HG03095 (cell line): Measurements from ENCODE around the gene SCARF2.
"Not testable (repeated sequence)": the region's sequence is repeated elsewhere in the genome, so short reads cannot be mapped to it uniquely, and the experiment has no call there.

Experiments used
- ATAC-seq: cut with Tn5 transposase; IDR thresholded peaks from one replicate; pipeline ENCODE4 v1.9.1; 2021; ENCODE audit warnings: moderate library complexity; ENCODE audit not compliant: unreplicated experiment

SCARF2 gene

DNA sequence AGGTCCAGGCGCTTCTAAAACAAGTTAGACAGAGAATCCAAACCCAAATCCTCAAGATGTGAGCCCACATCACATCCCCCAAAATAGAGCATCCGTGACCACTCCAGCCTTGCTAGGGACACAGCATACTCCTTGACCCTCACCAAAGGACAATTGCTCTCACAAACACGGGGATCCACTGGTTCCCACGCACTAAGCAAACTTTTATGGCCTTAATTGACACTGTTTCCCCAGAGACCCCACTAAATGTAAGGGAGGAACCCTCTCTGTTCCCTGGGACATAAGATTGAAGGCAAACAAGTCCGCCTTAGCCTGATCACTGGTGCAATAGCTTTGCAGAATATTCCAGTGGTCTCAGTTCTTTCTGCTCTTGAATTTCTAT lies 23.6 kb downstream of the SCARF2 start:
- ATAC-seq, result no peak

DNA sequence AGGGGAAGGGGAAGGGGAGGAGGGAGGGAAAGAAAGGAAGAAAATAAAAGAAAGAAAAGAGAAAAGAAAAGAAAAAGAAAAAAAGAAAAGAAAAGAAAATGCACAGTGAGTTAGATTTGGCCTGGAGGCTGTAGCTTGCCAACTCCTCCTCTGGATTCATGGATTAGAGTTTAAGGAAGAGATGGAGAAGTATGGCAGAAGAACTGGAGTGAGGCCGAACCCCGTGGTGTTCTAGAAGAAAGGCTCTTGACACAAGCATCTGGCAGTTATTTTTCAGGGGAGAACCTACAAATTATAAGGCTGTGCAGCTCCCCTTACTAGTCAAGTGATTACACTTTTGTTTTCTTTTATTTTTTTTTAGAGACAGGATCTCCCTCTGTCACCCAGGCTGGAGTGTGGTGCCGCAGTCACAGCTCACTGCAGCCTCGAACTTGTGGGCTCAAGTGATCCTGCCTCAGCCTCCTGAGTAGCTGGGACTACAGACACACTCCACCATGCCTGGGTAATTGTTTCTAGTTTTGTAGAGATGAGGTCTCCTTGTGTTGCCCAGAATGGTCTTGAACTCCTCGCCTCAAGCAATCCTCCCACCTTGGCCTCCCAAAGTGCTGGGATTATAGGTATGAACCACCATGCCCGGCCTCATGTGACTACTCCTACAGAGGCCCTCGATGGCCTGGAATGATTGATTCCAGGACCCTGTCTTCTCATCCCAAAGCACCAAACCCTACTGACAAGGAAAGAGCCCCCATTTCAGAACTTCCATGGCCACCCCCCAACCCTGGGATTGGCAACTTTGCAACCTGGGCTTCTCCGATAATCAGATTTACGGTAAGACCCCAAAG lies 24.2 kb downstream of the SCARF2 start:
- ATAC-seq, result no peak

DNA sequence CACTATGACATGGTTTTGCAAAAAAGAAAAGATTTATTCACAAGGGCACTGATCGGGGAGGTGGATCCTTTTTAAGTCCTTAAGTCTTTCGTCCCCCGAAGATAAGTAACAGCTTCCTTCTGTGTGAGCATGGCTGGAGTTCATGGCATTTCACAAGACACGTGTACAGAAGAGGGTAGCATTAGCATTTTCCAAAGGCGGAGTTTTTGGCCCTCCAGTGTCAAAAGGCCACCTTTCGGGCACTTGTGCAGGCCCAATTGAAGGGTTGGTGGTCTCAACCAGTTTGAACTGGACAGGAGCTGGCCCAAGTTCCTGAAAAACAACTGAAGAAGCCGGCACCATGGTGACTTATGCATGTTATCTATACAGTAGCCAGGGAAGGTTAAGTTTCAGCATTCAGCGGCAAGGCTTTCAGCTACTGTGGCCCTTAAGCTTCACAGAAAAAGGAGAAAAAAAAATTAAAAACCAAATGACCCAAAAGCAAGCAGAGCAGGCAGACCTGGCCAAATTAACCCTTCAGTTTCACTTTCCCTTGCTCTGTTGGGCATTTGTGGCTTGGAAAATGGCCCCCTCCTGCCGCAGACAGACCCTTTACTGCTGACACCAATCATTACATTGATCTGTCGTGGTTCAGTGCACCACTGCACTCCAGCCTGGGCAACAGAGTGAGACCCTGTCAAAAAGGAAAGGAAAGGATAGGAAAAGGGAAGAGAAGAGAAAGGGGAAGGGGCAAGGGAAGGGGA lies 25.0 kb downstream of the SCARF2 start:
- ATAC-seq, result no peak

- not testable (repeated sequence) for ATAC-seq
Observed at GRCh38 chr22:20409385-20409784, 28.2 kb downstream of the SCARF2 start.

- ATAC-seq, result no peak
Observed at GRCh38 chr22:20408891-20409290, 28.7 kb downstream of the SCARF2 start.

- no peak for ATAC-seq
Observed at GRCh38 chr22:20407829-20408228, 29.8 kb downstream of the SCARF2 start.

DNA sequence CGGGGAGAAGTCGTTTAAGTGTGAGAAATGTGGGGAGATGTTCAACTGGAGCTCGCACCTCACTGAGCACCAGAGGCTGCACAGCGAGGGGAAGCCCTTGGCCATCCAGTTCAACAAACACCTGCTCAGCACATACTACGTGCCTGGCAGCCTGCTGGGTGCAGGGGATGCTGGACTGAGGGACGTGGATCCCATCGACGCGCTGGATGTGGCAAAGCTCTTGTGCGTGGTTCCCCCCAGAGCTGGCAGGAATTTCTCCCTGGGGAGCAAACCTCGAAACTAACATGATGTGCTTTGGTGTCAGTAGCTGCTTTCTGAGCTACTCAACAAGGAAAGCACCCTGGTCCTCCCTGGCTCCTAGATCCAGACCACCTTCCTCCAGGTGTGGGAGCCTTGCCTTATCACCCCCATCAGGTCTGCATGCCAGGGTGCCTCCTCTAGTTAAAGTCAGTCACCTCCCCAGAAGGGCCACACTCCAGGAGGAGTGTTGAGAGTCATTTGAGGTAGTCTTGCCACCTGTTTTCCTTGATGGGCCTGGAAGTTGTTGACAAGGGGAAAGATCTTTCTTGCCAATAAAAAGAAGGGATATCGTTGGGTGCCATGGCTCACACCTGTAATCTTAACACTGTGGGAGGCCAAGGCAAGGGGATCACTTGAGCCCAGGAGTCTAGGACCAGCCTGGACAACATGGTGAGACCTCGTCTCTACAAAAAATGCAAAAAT lies 30.8 kb downstream of the SCARF2 start:
- no peak for ATAC-seq

DNA sequence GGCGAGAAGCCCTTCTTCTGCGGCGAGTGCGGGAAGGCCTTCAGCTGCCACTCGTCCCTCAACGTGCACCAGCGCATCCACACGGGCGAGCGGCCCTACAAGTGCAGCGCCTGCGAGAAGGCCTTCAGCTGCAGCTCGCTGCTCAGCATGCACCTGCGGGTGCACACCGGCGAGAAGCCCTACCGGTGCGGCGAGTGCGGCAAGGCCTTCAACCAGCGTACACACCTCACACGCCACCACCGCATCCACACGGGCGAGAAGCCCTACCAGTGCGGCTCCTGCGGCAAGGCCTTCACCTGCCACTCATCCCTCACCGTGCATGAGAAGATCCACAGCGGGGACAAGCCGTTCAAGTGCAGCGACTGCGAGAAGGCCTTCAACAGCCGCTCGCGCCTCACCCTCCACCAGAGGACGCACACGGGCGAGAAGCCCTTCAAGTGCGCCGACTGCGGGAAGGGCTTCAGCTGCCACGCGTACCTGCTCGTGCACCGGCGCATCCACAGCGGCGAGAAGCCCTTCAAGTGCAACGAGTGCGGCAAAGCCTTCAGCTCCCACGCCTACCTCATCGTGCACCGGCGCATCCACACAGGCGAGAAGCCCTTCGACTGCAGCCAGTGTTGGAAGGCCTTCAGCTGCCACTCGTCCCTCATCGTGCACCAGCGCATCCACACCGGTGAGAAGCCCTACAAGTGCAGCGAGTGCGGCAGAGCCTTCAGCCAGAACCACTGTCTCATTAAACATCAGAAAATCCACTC lies 31.5 kb downstream of the SCARF2 start:
- no peak for ATAC-seq

DNA sequence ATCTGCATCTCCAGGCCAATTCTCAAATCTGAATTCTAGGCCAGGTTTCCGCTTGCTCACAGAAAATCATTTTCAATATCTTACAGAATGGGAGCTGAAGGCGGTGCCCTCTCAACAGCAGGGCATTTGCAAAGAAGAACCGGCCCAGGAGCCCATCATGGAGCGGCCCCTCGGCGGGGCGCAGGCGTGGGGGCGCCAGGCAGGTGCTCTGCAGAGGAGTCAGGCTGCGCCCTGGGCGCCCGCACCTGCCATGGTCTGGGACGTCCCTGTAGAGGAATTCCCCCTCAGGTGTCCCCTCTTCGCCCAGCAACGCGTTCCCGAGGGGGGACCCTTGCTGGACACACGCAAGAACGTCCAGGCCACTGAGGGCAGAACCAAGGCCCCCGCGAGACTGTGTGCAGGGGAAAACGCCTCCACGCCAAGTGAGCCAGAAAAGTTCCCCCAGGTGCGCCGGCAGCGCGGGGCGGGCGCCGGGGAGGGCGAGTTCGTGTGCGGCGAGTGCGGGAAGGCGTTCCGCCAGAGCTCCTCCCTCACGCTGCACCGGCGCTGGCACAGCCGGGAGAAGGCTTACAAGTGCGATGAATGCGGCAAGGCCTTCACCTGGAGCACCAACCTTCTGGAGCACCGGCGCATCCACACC lies 32.2 kb downstream of the SCARF2 start:
- no peak for ATAC-seq

GRCh38 chr22:20404881-20405280 lies 32.7 kb downstream of the SCARF2 start:
- no peak for ATAC-seq

GRCh38 chr22:20403779-20404140 lies 33.9 kb downstream of the SCARF2 start:
- ATAC-seq, result no peak

GRCh38 chr22:20402960-20403778 lies 34.5 kb downstream of the SCARF2 start:
- ATAC-seq, result no peak

DNA sequence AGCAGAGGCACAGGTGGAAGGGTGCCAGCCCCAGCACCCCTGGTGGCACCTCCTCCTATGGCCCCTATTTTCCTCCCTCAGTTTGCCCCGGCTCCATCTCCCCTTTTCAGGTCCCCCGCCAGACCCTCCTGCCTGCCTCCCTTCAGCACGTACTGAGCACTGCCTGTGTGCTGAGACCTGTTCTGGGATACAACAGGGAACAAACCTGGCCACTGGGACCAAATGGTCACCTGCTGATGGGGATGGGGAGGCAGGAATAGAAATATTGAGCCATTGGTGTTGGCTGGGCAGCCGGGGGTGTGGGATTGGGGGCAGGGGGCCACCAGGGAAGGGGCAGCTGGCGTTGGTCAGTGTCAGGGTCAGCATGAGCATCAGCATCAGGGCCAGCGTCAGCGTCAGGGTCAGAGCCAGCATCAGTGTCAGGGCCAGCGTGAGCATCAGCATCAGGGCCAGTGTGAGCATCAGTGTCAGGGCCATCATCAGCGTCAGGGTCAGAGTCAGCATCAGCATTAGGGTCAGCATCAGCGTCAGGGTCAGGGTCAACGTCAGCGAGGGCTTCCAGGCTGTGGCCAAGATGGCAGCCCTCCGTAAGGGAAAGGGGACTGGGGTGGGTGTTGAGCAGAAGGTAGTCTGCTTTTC lies 36.1 kb downstream of the SCARF2 start:
- no peak for ATAC-seq

- ATAC-seq, result no peak
Observed at GRCh38 chr22:20400606-20401375, 36.8 kb downstream of the SCARF2 start.

DNA sequence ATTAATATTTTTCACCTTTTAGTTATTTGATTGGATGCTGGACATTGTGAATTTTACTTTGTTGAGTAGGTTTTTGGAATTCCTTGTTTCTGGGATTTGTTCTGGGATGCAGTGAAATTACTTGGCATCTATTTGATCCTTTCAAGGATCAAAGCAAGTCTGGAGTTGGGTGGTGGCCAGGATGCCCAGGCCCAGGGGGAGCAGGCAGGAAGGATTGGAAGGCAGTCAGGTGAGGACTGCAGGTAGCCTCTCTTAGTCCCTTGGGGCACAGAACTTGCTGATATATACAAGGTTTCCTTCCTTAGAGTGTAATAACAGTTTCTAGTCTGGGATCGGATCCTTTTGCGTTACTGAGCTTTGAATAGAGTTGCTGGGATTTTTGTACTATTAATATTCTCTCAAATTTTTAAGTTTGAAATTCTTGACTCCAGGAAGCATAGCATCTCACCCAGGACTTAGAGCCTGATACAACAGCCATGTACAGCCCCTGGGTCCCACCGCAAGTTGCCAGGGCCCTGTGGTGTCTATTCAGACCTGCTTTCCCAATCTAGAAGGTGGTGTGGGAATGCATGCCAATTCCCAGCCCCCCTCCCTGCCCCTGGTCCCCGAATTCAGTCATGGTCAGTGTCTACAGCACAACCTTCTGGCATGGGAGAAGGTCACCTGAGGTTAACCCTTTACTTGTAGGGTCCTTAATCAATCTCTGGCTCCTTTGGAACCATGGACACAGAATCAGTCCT lies 37.6 kb downstream of the SCARF2 start:
- no peak for ATAC-seq

DNA sequence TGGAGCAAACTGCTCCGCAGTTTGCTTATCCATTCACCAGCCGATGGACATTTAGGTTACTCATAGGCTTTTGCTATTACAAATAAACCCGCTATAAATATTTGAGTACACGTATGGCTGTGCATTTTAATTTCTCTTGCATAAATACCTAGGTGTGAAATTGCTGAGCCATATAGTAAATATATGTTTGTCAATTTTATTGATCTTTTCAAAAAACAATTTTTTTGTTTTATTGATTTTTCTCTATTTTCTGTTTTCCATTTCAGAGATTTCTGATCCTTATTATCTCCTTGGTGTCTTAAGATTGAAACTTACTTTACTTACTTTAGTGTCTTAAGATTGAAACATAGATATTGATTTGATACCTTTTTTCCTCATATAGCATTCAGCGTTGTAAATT lies 39.2 kb downstream of the SCARF2 start:
- no peak for ATAC-seq

- ATAC-seq, result no peak
Observed at GRCh38 chr22:20397498-20397897, 40.1 kb downstream of the SCARF2 start.

- no peak for ATAC-seq
Observed at GRCh38 chr22:20396639-20397038, 41.0 kb downstream of the SCARF2 start.
